SK-N-SH (cell line): ENCODE results near the gene HSD17B1. TPM values are rescaled to one million over a fixed set of nuclear protein-coding genes. Genes with fewer than 3 reads are reported as not detected.

Experiments used
- CTCF ChIA-PET: fragments of 300-600, 350-600 bp; formaldehyde crosslinking; extraction: SDS; loops from one replicate; lab custom pipeline; 2021; lab: Yijun Ruan, JAX
- POLR2A ChIA-PET: fragments of 350-600 bp; sonication (Branson Sonifier 250); formaldehyde crosslinking; extraction: SDS; loops from one replicate; lab custom pipeline; 2020; ENCODE audit warnings: antibody characterized with exemption, inconsistent platforms; lab: Yijun Ruan, JAX
- DNase-seq: peaks from one replicate; pipeline ENCODE4 v3.0.0; 2012
- H2AFZ ChIP-seq: fragments of 200-600 bp; sonication (generic); 2 replicates; pipeline ENCODE4 v1.8.1; 2016; ENCODE audit warnings: antibody characterized with exemption, mild to moderate bottlenecking, low read depth
- H3F3A ChIP-seq: fragments of 200-600 bp; sonication (generic); replicated peaks from 2 replicates; pipeline ENCODE3; 2016; ENCODE audit warnings: antibody characterized with exemption, mild to moderate bottlenecking; ENCODE audit not compliant: insufficient read depth
- H3K27ac ChIP-seq, 2 experiments: fragments of 200-500 bp in 1 of 2; fragments of 200-600 bp in 1 of 2; sonication (Bioruptor generic) in 1 of 2; sonication (generic), shearing (Covaris generic) in 1 of 2; 2 replicates each; pipeline versions ENCODE4 v1.5.1 to v1.6.1; 2014 to 2016; ENCODE audit warnings: low read depth in 2 of 2, inconsistent platforms in 1 of 2, low read length in 1 of 2, mild to moderate bottlenecking in 1 of 2, mixed read lengths in 1 of 2
- H3K27me3 ChIP-seq: fragments of 200-600 bp; sonication (generic), shearing (Covaris generic); 2 replicates; pipeline ENCODE4 v1.6.1; 2016; ENCODE audit warnings: mixed run types; ENCODE audit not compliant: insufficient read depth
- H3K36me3 ChIP-seq, 2 experiments: fragments of 200-500 bp in 1 of 2; fragments of 200-600 bp in 1 of 2; sonication (Bioruptor generic) in 1 of 2; sonication (generic) in 1 of 2; replicated peaks in 1 of 2; 2 replicates each; pipeline versions ENCODE3 to v1.5.1; 2014 to 2016; ENCODE audit warnings: low read length in 1 of 2, mild to moderate bottlenecking in 1 of 2; ENCODE audit not compliant: insufficient read depth in 2 of 2, control insufficient read depth in 1 of 2
- H3K4me1 ChIP-seq, 2 experiments: fragments of 200-500 bp in 1 of 2; fragments of 200-600 bp in 1 of 2; sonication (Bioruptor generic) in 1 of 2; sonication (generic), shearing (Covaris generic) in 1 of 2; 2 replicates each; pipeline versions ENCODE4 v1.5.1 to v1.6.1; 2014 to 2016; ENCODE audit warnings: low read depth in 1 of 2, low read length in 1 of 2, mixed run types in 1 of 2; ENCODE audit not compliant: insufficient read depth in 2 of 2, control insufficient read depth in 1 of 2
- H3K4me2 ChIP-seq: fragments of 200-600 bp; sonication (generic), shearing (Covaris generic); 2 replicates; pipeline ENCODE4 v1.6.1; 2017; ENCODE audit warnings: mixed run types
- H3K4me3 ChIP-seq, 2 experiments: fragments of 200-500 bp in 1 of 2; fragments of 200-600 bp in 1 of 2; sonication (Bioruptor generic) in 1 of 2; sonication (generic), shearing (Covaris generic) in 1 of 2; 2 replicates each; pipeline versions ENCODE4 v1.5.1 to v1.8.1; 2014 to 2016; ENCODE audit warnings: low read depth in 2 of 2, inconsistent platforms in 1 of 2, low read length in 1 of 2, mild to moderate bottlenecking in 1 of 2, mixed read lengths in 1 of 2, moderate library complexity in 1 of 2
- H3K79me2 ChIP-seq: fragments of 200-600 bp; sonication (generic); 2 replicates; pipeline ENCODE4 v1.8.1; 2017; ENCODE audit warnings: mild to moderate bottlenecking; ENCODE audit not compliant: insufficient read depth
- H3K9ac ChIP-seq: fragments of 200-600 bp; sonication (generic); 2 replicates; pipeline ENCODE4 v1.6.1; 2017; ENCODE audit warnings: mixed run types
- H3K9me2 ChIP-seq: fragments of 200-600 bp; sonication (generic); 2 replicates; pipeline ENCODE4 v1.6.1; 2017; ENCODE audit warnings: mixed run types
- H3K9me3 ChIP-seq: fragments of 200-600 bp; sonication (generic); 2 replicates; pipeline ENCODE4 v1.6.1; 2017; ENCODE audit warnings: mixed run types, mild to moderate bottlenecking, moderate library complexity
- H4K20me1 ChIP-seq: fragments of 200-600 bp; sonication (generic); 2 replicates; pipeline ENCODE4 v1.6.1; 2017; ENCODE audit warnings: mild to moderate bottlenecking, mixed run types; ENCODE audit not compliant: insufficient read depth
- CTCF ChIP-seq: fragments of 200-600 bp; sonication (generic); IDR thresholded peaks from 2 replicates; pipeline ENCODE4 v1.6.1; 2017; ENCODE audit warnings: antibody characterized with exemption, mild to moderate bottlenecking, moderate library complexity
- ELF1 ChIP-seq: IDR thresholded peaks from 2 replicates; pipeline ENCODE4 v1.4.0; 2012
- FOSL2 ChIP-seq: IDR thresholded peaks from 2 replicates; pipeline ENCODE4 v1.4.0; 2012; ENCODE audit warnings: low read depth, mild to moderate bottlenecking, moderate library complexity, borderline replicate concordance
- FOXJ3 ChIP-seq: sonication (generic); formaldehyde crosslinking; IDR thresholded peaks from 2 replicates; pipeline ENCODE4 v1.5.1; 2020; ENCODE audit warnings: mild to moderate bottlenecking, missing genetic modification reagents
- GABPA ChIP-seq: IDR thresholded peaks from 2 replicates; pipeline ENCODE4 v1.4.0; 2012; ENCODE audit warnings: low read depth, mild to moderate bottlenecking
- IRF3 ChIP-seq: fragments of 150-350 bp; IDR thresholded peaks from 2 replicates; pipeline ENCODE4 v1.6.1; 2016; ENCODE audit warnings: mild to moderate bottlenecking, low read depth, low read length
- MAX ChIP-seq: IDR thresholded peaks from 2 replicates; pipeline ENCODE4 v1.4.0; 2012; ENCODE audit warnings: low read depth
- MXI1 ChIP-seq: IDR thresholded peaks from 2 replicates; pipeline ENCODE4 v1.6.1; 2012; ENCODE audit warnings: mild to moderate bottlenecking, low read depth, low read length, improper control_type of control experiment
- POLR2AphosphoS5 ChIP-seq: IDR thresholded peaks from 2 replicates; pipeline ENCODE4 v1.6.1; 2012; ENCODE audit warnings: low read depth, low read length
- RAD21 ChIP-seq: IDR thresholded peaks from 2 replicates; pipeline ENCODE4 v1.6.1; 2012; ENCODE audit warnings: mild to moderate bottlenecking, low read length
- RCOR1 ChIP-seq: fragments of 150-350 bp; IDR thresholded peaks from 2 replicates; pipeline ENCODE4 v1.6.1; 2017; ENCODE audit warnings: antibody characterized with exemption, low read length
- REST ChIP-seq: IDR thresholded peaks from 2 replicates; pipeline ENCODE4 v1.6.1; 2012; ENCODE audit warnings: mild to moderate bottlenecking, low read depth, low read length, moderate library complexity
- RFX5 ChIP-seq: IDR thresholded peaks from 2 replicates; pipeline ENCODE4 v1.6.1; 2012; ENCODE audit warnings: mild to moderate bottlenecking, improper control_type of control experiment, low read length
- RXRA ChIP-seq: IDR thresholded peaks from 2 replicates; pipeline ENCODE4 v1.4.0; 2012; ENCODE audit warnings: low read depth, mild to moderate bottlenecking, borderline replicate concordance
- SMC3 ChIP-seq: IDR thresholded peaks from 2 replicates; pipeline ENCODE4 v1.6.1; 2012; ENCODE audit warnings: low read depth, low read length, improper control_type of control experiment
- TAF1 ChIP-seq: IDR thresholded peaks from 2 replicates; pipeline ENCODE4 v1.6.1; 2012; ENCODE audit warnings: low read depth, mild to moderate bottlenecking, low read length, moderate library complexity, borderline replicate concordance
- USF1 ChIP-seq: IDR thresholded peaks from 2 replicates; pipeline ENCODE4 v1.4.0; 2012; ENCODE audit warnings: low read depth, borderline replicate concordance
- WGBS: methylation state at CpG from one replicate; pipeline ENCODE4 v1.1.6; 2017; ENCODE audit warnings: low lambda C conversion rate; 5-methylcytosine and 5-hydroxymethylcytosine counted together
- polyA plus RNA-seq, 3 experiments: library from polyadenylated mRNA; depleted of rRNA; stranded (reverse); fragments of >200 nt; gene quantifications; 2 replicates each; pipeline ENCODE4 v1.2.3, GENCODE V29; 2012

The HSD17B1 gene
- polyA plus RNA-seq, 1 of the 3 experiments (the other 2 are of a cell fraction): 1.3 TPM

DNA sequence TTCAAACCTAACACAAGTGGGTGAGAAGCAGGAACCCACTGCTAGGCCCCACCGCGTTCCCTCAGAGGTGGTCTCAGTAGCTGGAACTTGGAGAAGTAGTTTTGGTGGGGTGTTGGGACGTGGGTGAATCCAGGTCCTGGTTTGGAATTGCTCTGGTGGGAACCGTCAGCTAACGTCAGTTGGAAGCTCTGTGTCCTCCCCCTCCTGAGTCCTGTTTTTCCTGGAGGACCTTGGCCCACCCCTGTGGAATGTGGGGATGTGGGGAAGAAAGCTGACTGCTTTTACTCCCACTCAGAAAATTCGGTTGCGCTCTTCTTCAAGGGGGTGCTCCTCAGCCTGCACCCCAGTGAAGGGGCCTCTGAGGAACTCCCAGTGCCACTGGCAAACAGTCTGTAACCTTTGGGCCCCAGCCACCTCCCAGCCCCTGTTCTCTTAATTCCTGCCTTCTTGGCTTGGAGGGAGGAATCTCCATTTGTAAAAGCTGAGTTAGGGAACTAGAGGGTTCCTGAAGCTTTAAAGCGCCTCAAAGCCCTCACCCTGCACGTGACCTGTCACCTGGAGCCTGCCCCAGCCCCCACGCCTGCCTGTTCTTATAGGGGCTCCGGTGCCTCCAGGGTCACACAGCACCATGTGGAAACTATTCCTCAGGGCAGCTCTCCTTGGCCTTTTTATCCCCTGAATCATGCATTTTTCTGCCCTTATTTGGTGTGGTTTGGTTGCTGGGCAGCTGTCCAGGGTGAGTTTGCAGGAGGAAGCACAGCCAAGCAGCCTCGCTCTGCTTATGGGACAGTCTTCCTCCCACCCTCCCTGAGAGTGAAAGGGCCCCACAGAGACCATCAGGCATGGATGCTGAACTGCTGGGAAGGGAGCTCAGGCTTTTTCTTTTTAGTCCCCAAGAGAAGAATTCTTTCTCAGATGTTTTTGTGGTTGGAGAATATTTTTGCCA, 32.9 kb upstream of the HSD17B1 start (continued):
- TF ChIP-seq FOSL2 (peak; percentile 92), MAX (peak; percentile 98), FOXJ3 (CRISPR knock-in tag) (no peak), RXRA (peak; percentile 95), USF1 (peak; percentile 87), RCOR1 (no peak), POLR2AphosphoS5 (peak; percentile 78), ELF1 (no peak; the same call in 1 of the 2 replicates), MXI1 (no peak), RAD21 (no peak), GABPA (no peak), SMC3 (no peak), TAF1 (peak; percentile 61; the same call in 1 of the 2 replicates), RFX5 (no peak)

GRCh38 chr17:42520540-42520951, 32.2 kb upstream of the HSD17B1 start:
- POLR2A ChIA-PET: no interaction called here
- H3K4me2 ChIP-seq: peak overlapping the region; percentile 81
- H3K9me2 ChIP-seq: no peaks in the 10 kb centered on the region
- peaks cover 43 to 57% of the 10 kb centered on the region in 2 experiments for H3K4me1 ChIP-seq
- H4K20me1 ChIP-seq: no peaks in the 10 kb centered on the region
- H3K9me3 ChIP-seq: no peaks in the 10 kb centered on the region
- peaks cover 64% of the 10 kb centered on the region for H3F3A ChIP-seq
- DNase-seq: no peak
- no peaks in the 10 kb centered on the region for H3K36me3 ChIP-seq
- TF ChIP-seq REST: no peak
- peak; percentile 44 for TF ChIP-seq CTCF
- TF ChIP-seq IRF3: no peak
- H3K4me3 ChIP-seq: peak overlapping the region in 1 of 2 experiments; percentile 25; a peak in 1 of 4 replicates
- peaks cover 16% of the 10 kb centered on the region for H3K79me2 ChIP-seq
- CTCF ChIA-PET: interaction anchor here (0.6 to 7.9 kb wide), 13 partner anchors 9 to 208 kb away, joined by 3 to 83 read pairs (median 4); no protein-coding TSS in a partner anchor
- peak overlapping the region; percentile 73; the same call in 1 of the 2 replicates for H3K9ac ChIP-seq
- H3K27ac ChIP-seq: peak overlapping the region; percentile 92 to 100
- WGBS: 34% methylated on average over 5 of the region's 9 CpGs
- no peaks in the 10 kb centered on the region for H3K27me3 ChIP-seq
- H2AFZ ChIP-seq: no peak overlapping the region
